ENCODE measurements around the gene ROPN1B.

Gene ROPN1B

GRCh38 chr3:126004692-126005091, 35.7 kb downstream of the ROPN1B start:
- DNase-seq (ENCODE audit: low spot score), result no peak

- DNase-seq (ENCODE audit: low spot score), result peak; percentile 60
Measured at GRCh38 chr3:126005951-126006350, 37.0 kb downstream of the ROPN1B start.

- DNase-seq (ENCODE audit: low spot score), result no peak
Measured at GRCh38 chr3:126008219-126008618, 39.2 kb downstream of the ROPN1B start.

- no peak for DNase-seq (ENCODE audit: low spot score)
Measured at GRCh38 chr3:126009181-126009580, 40.2 kb downstream of the ROPN1B start.

- no peak for DNase-seq (ENCODE audit: low spot score)
Measured at GRCh38 chr3:126013751-126014156, 44.8 kb downstream of the ROPN1B start.

- peak; percentile 86 for DNase-seq (ENCODE audit: low spot score)
Measured at GRCh38 chr3:126014252-126014651, 45.3 kb downstream of the ROPN1B start.

GRCh38 chr3:126015075-126015474, 46.1 kb downstream of the ROPN1B start:
- no peak for DNase-seq (ENCODE audit: low spot score)

GRCh38 chr3:126016616-126017015, 47.6 kb downstream of the ROPN1B start:
- no peak for DNase-seq (ENCODE audit: low spot score)

- DNase-seq (ENCODE audit: low spot score), result no peak
Measured at GRCh38 chr3:126017362-126017761, 48.4 kb downstream of the ROPN1B start.

- no peak for DNase-seq (ENCODE audit: low spot score)
Measured at GRCh38 chr3:126018545-126018944, 49.6 kb downstream of the ROPN1B start.

- no peak for DNase-seq (ENCODE audit: low spot score)
Measured at GRCh38 chr3:126018995-126019394, 50.0 kb downstream of the ROPN1B start.

- no peak for DNase-seq (ENCODE audit: low spot score)
Measured at GRCh38 chr3:126019683-126020082, 50.7 kb downstream of the ROPN1B start.

GRCh38 chr3:126021224-126021623, 52.2 kb downstream of the ROPN1B start:
- DNase-seq (ENCODE audit: low spot score), result no peak

- no peak for DNase-seq (ENCODE audit: low spot score)
Measured at GRCh38 chr3:126021702-126022101, 52.7 kb downstream of the ROPN1B start.

GRCh38 chr3:126022741-126023359, 53.9 kb downstream of the ROPN1B start:
- DNase-seq (ENCODE audit: low spot score), result no peak

- DNase-seq (ENCODE audit: low spot score), result no peak
Measured at GRCh38 chr3:126023390-126023789, 54.4 kb downstream of the ROPN1B start.

- DNase-seq (ENCODE audit: low spot score), result no peak
Measured at GRCh38 chr3:126024049-126024854, 55.3 kb downstream of the ROPN1B start.

- DNase-seq (ENCODE audit: low spot score), result no peak
Measured at GRCh38 chr3:126025116-126025729, 56.2 kb downstream of the ROPN1B start.

GRCh38 chr3:126025862-126026261, 56.9 kb downstream of the ROPN1B start:
- DNase-seq (ENCODE audit: low spot score), result no peak

GRCh38 chr3:126026277-126026751, 57.3 kb downstream of the ROPN1B start:
- no peak for DNase-seq (ENCODE audit: low spot score)

GRCh38 chr3:126026761-126027160, 57.8 kb downstream of the ROPN1B start:
- no peak for DNase-seq (ENCODE audit: low spot score)

- no peak for DNase-seq (ENCODE audit: low spot score)
Measured at GRCh38 chr3:126028096-126028495, 59.1 kb downstream of the ROPN1B start.

GRCh38 chr3:126029241-126029640, 60.3 kb downstream of the ROPN1B start:
- DNase-seq (ENCODE audit: low spot score), result no peak

All from AG20443 (cell line).